Fibroblast of upper back skin (primary cell): ENCODE measurements around the gene TRIM4.
"Not testable (repeated sequence)": the region's sequence is repeated elsewhere in the genome, so short reads cannot be mapped to it uniquely, and the experiment has no call there.

Source experiments
- DNase-seq: peaks from one replicate; pipeline ENCODE4 v3.0.0-alpha.2; 2013

The TRIM4 gene

GRCh38 chr7:99918959-99919813 is at the start of gene TRIM4:
Gene TRIM4 (minus strand): TSS chr7:99919530. CDS start chr7:99919401, 129 bp downstream.
- DNase-seq: peak; percentile 91

GRCh38 chr7:99958564-99959227 is 39.4 kb upstream of the TRIM4 start:
- DNase-seq: no peak

GRCh38 chr7:99955247-99955646 is 35.9 kb upstream of the TRIM4 start:
- DNase-seq: no peak

- not testable (repeated sequence) for DNase-seq
These were observed 35.3 kb upstream of the TRIM4 start for GRCh38 chr7:99954643-99955042.

GRCh38 chr7:99953649-99954048 is 34.3 kb upstream of the TRIM4 start:
- peak; percentile 42 for DNase-seq

GRCh38 chr7:99952649-99953048 is 33.3 kb upstream of the TRIM4 start:
- not testable (repeated sequence) for DNase-seq

GRCh38 chr7:99950819-99951218 is 31.5 kb upstream of the TRIM4 start:
- not testable (repeated sequence) for DNase-seq

GRCh38 chr7:99949645-99950228 is 30.4 kb upstream of the TRIM4 start:
- no peak for DNase-seq

GRCh38 chr7:99947608-99948007 is 28.3 kb upstream of the TRIM4 start:
- DNase-seq: no peak

GRCh38 chr7:99944497-99945070 is 25.3 kb upstream of the TRIM4 start:
- DNase-seq: no peak

- no peak for DNase-seq
These were observed 24.5 kb upstream of the TRIM4 start for GRCh38 chr7:99943641-99944496.

- no peak for DNase-seq
These were observed 19.0 kb upstream of the TRIM4 start for GRCh38 chr7:99938296-99938695.

GRCh38 chr7:99935009-99935408 is 15.7 kb upstream of the TRIM4 start:
- DNase-seq: peak; percentile 4

GRCh38 chr7:99930376-99930775 is 11.0 kb upstream of the TRIM4 start:
- no peak for DNase-seq

- DNase-seq: no peak
These were observed 10.4 kb upstream of the TRIM4 start for GRCh38 chr7:99929730-99930053.

- peak; percentile 46 for DNase-seq
These were observed 9.8 kb upstream of the TRIM4 start, which contains the start of gene GJC3 for GRCh38 chr7:99928994-99929729. Gene GJC3 (minus strand): TSS chr7:99929620. CDS start chr7:99929620, 0 bp downstream.

- no peak for DNase-seq
These were observed 8.9 kb upstream of the TRIM4 start for GRCh38 chr7:99928188-99928587.

- no peak for DNase-seq
These were observed 8.2 kb upstream of the TRIM4 start for GRCh38 chr7:99927536-99927935.

- no peak for DNase-seq
These were observed 7.0 kb upstream of the TRIM4 start for GRCh38 chr7:99926321-99926720.

GRCh38 chr7:99923200-99923599 is 3.9 kb upstream of the TRIM4 start:
- DNase-seq: no peak

GRCh38 chr7:99920149-99920548 is 819 bp upstream of the TRIM4 start:
- no peak for DNase-seq

GRCh38 chr7:99919814-99920112 is 433 bp upstream of the TRIM4 start:
- no peak for DNase-seq
